Measurements from ENCODE around the gene FGGY.

DNA sequence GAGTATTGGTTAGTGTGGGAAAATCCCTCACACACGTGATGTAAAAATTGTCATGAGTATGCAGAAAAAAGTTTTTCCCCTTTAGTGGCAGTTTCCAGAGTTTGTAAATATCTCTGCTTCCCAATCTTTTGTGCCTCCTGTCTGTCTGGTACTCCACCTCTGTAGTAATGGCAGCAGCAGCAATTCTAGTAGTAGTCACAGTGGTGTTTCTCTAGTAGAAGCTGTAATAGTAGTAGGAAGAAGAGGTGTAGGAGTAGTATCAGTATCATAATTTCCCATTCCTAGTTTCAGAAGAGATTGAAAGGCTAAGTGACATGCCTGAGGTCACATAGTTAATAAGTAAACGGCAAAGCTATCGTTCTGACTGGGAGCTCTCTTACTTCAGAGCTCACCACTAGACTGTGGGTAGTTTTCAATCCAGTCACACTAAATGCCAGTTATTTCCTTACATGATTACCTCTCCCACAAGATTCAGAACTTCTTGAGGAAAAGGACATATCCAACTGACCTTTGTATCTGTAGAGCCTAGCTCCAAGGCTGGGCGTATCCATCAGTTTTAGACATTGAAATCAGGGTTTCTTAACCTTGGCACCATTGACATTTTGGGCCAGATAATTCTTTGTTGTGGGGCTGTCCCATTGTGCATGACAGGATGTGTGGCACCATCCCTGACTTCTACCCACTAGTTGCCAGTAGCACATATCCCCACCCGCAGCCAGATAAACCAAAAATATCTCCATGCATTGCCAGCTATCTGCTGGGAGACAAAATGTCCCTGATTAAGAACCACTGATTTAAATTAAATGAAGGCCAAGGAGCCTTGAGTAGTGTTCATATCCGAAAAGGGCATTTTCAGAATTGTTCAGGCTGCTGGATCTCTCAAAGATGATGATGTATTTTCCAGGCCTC is 135.9 kb downstream of the FGGY start:
- TF ChIP-seq GATA1 (IDR thresholded peaks at IDR 0.05; ENCODE audit: low read depth, low read length) (no peak), POLR2A (IDR thresholded peaks at IDR 0.05; ENCODE audit: low read length) (no peak)
